ENCODE measurements around the gene CD6.
A peak's percentile ranks its signal among the peaks of the same experiment; 100 is the strongest.

CD6 gene

DNA sequence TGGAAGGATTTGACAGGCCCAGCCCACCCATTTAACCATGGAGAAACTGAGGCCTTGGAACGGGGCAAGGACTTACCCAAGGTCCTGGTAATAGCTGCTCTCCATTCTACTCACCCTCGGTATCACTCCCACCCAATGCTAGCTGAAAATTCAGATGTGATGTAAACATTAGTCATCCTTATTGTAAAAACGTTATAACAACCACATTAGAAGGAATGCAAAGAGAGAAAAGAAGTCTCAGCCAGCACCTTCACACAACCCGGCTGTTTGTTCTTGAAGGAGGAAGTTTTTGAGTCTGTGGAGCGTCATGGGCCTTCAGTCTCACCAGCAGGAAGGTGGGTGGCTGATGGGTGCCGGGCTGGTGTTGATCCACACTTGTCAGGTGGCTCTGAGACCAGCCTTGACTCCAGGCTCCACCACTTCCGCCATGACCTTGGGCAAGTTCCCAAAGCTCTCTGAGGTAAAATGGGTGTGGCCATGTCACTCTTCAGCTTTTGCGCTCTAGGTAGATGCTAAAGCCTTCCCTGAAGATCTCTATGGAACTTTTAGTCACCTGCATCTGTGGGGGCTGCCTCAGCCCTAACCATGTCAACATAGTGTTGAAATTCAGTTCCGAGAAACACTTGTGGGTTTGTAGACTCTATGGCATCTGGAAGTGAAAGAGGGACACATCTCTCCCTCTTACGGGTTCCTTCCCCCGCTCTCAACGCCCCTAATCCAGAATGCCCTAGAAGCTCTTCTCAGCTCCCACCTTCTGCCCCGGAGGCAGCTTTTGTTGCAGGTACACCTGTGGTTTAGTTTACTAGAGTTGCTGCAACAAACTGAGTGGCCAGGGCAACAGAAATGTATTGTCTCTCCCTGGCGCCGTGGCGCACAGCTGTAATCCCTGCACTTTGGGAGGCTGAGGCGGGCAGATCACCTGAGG lies 14.8 kb downstream of the CD6 start:
- DNase-seq (ENCODE audit: low read depth): peak; percentile 92

DNA sequence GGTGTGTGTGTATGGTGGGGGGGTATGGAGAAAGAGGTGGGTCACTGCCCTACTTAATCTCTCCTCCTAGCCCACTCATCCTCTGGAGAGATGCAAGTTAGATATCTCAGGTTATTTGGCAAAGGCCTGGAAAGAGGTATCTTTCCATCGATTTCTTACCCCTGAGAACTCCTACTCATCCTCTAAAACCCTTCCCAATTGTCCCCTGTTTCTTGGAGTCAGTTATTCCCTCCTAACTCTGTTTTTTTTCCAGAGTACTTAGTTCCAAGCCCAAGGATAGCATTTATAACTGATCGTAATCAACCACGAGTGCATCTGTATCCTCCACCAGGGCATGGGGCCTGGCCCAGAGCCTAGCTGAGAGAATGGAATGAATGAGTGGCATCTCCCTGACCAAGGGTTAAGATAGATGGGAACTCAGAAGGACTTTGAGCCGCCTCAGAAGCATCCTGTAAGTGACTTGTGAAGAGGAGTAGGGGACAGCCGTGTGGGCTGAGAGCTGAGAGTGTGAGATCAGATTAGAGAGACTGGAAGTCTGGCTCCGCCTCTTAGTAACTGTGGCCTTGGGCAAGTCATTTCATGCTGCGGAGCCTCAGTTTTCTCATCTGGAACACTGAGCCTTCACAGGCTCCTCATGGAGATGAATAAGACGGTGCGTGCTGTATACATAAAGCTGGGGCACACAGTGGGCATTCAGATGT lies 16.2 kb downstream of the CD6 start:
- peak; percentile 49 for DNase-seq (ENCODE audit: low read depth)

GRCh38 chr11:60988658-60989057 lies 17.2 kb downstream of the CD6 start:
- no peak for DNase-seq (ENCODE audit: low read depth)

- DNase-seq (ENCODE audit: low read depth): no peak
These were observed 17.7 kb downstream of the CD6 start for GRCh38 chr11:60989093-60989650.

DNA sequence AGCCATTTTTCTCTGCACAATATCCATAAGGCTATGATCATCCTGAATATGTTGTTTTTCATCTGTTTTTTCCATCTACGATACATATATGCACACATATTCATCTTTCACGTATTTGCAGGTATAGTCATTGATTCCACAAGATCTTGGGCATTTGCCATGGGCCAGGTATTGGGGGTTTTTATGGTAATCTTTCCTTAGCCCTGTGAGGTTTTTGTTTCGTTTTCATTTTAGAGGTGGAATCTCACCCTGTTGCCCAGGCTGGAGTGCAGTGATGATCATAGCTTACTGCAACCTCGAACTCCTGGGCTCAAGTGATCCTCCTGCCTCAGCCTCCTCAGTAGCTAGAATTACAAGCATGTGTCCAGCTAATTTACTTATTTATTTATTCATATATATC lies 20.0 kb downstream of the CD6 start:
- no peak for DNase-seq (ENCODE audit: low read depth)

DNA sequence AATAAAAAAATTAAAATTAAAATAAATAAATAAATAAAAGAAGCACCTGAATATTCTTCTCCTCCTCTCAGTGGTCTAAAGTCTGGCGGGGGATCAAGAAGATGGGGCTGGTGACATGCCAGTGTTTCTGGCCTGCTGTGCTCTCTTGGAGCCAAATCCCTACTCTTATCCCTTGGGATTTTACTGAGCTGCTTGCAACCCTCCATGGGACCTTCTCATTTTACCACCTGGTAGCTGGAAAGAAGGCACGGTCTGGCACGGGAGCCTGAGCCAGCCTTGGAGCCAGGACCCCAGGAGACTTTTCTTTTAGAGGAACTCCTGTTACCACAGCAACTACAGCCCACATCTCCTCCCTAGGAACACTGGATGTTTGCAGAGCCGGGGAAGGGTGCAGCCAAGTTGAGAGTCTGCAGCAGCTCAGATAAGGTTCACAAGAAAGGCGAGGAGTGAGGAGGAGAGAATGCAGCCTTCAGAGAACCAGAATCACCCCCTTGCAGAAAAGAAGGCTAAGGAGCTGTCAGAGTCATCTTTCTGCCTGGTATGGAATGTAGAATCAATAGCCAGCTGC lies 21.4 kb downstream of the CD6 start:
- no peak for DNase-seq (ENCODE audit: low read depth)

DNA sequence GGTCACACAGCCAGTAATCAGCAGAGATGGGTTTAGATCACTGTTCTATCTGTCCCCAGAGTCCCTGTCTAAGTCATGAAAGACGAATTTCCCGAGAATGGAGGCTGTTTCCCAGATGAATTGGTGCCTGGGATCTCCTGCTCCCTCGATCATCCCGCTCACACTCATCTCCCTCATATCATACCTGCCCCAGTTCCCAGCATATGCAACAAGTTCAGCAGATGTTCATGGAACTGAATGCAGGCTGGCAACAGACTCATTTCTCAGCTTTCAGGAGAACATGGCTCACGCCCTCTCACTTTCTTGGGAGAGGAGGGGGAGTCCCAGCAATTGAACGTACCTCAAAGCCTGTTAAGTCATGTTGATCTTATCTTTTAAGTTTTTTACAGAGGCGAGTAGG lies 22.1 kb downstream of the CD6 start:
- no peak for DNase-seq (ENCODE audit: low read depth)

DNA sequence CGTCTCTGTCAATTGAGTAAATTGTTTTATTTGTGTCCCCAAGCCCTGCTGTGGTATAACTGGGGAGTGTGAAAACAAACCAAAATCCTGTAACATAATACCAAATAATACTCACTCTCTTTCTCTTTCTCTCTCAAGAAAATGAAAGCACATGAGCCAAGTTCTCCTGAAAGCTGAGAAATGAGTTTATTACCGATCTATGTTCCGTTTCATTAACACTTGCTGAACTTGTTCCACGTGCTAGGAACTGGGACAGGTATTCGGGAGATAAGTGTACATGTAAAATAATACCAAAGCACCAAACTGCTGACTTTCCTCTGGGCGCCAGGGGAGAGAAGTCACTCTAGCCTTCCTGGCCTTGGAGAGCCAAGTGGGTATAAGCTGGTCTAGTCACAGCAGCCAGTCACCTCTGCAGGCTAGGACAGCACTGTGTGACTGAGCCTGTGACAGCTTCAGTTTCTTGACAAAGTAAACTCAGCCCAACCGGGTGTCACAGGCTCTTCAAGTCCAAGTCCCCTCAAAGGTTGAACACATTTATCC lies 23.1 kb downstream of the CD6 start:
- no peak for DNase-seq (ENCODE audit: low read depth)

- no peak for DNase-seq (ENCODE audit: low read depth)
These were observed 24.3 kb downstream of the CD6 start for GRCh38 chr11:60995798-60996197.

- no peak for DNase-seq (ENCODE audit: low read depth)
These were observed 25.1 kb downstream of the CD6 start for GRCh38 chr11:60996381-60997138.

- DNase-seq (ENCODE audit: low read depth): no peak
These were observed 28.9 kb downstream of the CD6 start for GRCh38 chr11:61000426-61000825.

DNA sequence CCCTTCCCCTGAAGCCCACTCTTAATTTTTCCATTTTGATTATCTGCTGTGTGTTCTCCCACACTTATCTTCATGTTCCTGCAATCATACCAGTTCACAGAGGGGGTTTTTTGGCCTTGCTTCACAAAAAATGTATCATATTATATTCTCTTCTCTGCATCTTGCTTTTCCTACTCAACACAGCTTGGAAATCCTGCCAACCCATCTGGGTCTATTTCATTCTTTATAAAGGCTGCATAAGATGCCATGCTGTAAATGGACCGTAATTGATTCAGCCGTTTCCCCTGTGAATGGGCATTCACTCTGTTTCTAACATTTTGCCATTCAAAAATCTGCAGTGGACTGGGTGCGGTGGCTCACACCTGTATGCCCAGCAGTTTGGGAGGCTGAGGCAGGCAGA lies 30.5 kb downstream of the CD6 start:
- no peak for DNase-seq (ENCODE audit: low read depth)

- no peak for DNase-seq (ENCODE audit: low read depth)
These were observed 31.1 kb downstream of the CD6 start for GRCh38 chr11:61002598-61002997.

- DNase-seq (ENCODE audit: low read depth): peak; percentile 53
These were observed 32.7 kb downstream of the CD6 start for GRCh38 chr11:61004180-61004611.

DNA sequence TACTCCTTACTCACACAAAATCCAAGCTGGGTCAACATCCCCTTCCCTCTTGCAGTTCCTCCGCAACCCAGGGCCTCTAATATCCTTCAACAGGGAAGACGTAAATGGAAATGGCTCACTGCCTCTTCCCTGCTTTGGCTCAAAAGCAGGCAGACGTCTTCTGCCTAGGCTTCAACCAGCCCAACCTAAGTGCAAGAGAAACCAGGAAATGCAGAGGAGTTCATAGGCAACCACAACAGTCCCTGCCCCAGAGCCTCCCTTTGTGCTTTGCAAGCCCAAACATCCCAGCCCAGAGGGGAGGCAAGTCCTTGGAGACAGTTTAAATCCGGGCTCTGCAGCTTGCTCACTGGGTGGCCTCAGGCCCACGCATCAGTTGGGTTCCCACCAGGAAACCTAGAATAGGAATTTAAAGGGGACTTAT lies 33.3 kb downstream of the CD6 start:
- DNase-seq (ENCODE audit: low read depth): no peak

DNA sequence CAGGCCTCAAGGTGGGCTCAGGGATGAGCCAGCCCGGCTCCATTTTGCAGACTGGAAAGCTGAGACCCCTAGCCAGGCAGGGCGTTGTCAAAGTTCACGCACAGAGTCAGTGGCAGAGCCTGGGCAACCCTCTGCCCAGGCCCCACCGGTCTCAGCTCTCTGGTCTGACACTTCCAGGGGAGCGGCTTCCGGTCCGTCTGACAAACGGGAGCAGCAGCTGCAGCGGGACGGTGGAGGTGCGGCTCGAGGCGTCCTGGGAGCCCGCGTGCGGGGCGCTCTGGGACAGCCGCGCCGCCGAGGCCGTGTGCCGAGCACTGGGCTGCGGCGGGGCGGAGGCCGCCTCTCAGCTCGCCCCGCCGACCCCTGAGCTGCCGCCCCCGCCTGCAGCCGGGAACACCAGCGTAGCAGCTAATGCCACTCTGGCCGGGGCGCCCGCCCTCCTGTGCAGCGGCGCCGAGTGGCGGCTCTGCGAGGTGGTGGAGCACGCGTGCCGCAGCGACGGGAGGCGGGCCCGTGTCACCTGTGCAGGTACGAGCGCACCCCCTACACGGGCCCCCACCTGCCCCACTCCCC lies 36.0 kb downstream of the CD6 start:
- DNase-seq (ENCODE audit: low read depth): no peak

- no peak for DNase-seq (ENCODE audit: low read depth)
These were observed 36.7 kb downstream of the CD6 start for GRCh38 chr11:61007956-61008896.

- DNase-seq (ENCODE audit: low read depth): no peak
These were observed 37.5 kb downstream of the CD6 start for GRCh38 chr11:61008971-61009370.

DNA sequence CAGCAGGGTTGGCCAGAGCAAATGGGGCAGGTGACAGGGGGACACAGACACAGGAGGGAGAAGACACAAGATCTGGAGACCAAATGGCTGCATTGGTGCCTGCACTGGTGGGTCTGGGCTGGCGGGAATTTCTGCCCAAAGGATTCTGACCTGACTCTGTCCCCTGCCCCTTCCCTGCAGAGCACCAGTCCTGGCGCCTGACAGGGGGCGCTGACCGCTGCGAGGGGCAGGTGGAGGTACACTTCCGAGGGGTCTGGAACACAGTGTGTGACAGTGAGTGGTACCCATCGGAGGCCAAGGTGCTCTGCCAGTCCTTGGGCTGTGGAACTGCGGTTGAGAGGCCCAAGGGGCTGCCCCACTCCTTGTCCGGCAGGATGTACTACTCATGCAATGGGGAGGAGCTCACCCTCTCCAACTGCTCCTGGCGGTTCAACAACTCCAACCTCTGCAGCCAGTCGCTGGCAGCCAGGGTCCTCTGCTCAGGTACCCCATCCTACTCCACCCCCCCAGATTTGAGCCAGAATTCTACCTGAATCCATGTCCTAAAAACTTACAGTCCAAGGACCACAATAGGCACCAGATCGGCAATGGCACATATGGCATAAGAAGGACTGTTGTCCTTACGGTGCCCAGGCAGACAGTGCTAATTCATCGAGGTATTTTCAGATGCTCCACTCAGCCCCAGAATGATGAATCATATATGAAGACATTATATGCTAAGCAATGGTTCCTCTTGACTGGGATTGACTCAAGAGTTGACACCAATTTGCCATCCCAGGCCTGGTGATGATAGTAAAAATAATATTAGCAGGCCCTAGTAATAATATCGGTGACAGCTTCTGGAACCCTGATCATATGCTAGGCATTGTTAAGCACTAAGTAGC lies 38.2 kb downstream of the CD6 start:
- DNase-seq (ENCODE audit: low read depth): no peak

Measured in T follicular helper cell (primary cell).